Osteocyte (in vitro differentiated cells): ENCODE data around the gene ZNF556. TPM values are rescaled to one million over a fixed set of nuclear protein-coding genes. Genes with fewer than 3 reads are reported as not detected.

Source experiments
- DNase-seq: peaks from one replicate; pipeline ENCODE4 v3.0.0; 2021; ENCODE audit warnings: mixed read lengths; ENCODE audit not compliant: unreplicated experiment; ENCODE audit errors: extremely low spot score
- H3K27ac Mint-ChIP-seq: one replicate; pipeline ENCODE4 v1.8.0; 2021; ENCODE audit warnings: mild to moderate bottlenecking, mixed read lengths; ENCODE audit not compliant: unreplicated experiment
- H3K27me3 Mint-ChIP-seq: one replicate; pipeline ENCODE4 v1.8.0; 2021; ENCODE audit warnings: mixed read lengths; ENCODE audit not compliant: unreplicated experiment
- H3K36me3 Mint-ChIP-seq: one replicate; pipeline ENCODE4 v1.8.0; 2021; ENCODE audit warnings: mixed read lengths; ENCODE audit not compliant: unreplicated experiment
- H3K4me1 Mint-ChIP-seq: one replicate; pipeline ENCODE4 v1.8.0; 2021; ENCODE audit warnings: mixed read lengths; ENCODE audit not compliant: unreplicated experiment
- H3K4me3 Mint-ChIP-seq: one replicate; pipeline ENCODE4 v1.8.0; 2021; ENCODE audit warnings: mild to moderate bottlenecking, moderate library complexity, mixed read lengths; ENCODE audit not compliant: unreplicated experiment
- H3K9me3 Mint-ChIP-seq: one replicate; pipeline ENCODE4 v1.8.0; 2021; ENCODE audit warnings: mixed read lengths; ENCODE audit not compliant: unreplicated experiment
- total RNA-seq: library from RNA; stranded (reverse); gene quantifications from 2 replicates; pipeline ENCODE4 v1.2.1, GENCODE V29; 2021
- TF ChIP-seq, protein P1 (sequence below): fragments of 200-600 bp; sonication (generic); IDR thresholded peaks from 2 replicates; pipeline ENCODE4 v1.5.0; 2021; ENCODE audit warnings: antibody characterized with exemption, mild to moderate bottlenecking, moderate library complexity

Gene ZNF556
- total RNA-seq, 1 donor from 2014 or later: not detected

DNA sequence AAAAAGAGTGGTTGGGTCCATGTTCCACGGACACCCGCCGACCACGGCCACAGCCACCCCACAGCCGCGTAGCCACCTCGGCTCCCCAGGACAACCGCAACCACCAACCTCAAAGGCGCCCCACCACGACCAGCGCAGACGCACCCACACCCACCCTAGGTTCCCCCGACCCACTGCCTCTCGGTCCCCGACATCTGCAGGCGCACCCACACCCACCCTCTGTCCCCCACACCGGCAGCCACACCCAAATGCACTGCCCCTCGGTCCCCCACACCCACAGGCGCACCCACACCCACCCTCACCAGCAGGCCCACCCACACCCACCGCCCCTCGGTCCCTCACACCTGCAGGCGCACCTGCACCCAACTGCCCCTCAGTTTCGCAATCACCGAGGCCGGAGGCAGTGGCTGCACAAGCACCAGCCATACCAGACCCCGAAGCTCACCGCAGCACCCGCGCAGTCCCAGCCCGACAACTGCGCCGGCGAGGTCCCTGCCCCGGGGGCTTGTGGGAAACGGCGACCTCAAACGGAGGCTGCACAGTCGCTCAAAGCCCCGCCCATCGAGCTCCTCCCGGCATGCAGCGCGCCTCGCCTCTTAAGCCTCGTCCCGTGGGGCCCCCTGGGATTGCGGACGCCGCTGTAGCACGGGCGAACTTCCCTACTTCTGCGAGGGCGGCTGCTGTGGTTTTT lies 59.4 kb downstream of the ZNF556 start:
- H3K4me1 Mint-ChIP-seq: no peaks in the 10 kb centered on the region

DNA sequence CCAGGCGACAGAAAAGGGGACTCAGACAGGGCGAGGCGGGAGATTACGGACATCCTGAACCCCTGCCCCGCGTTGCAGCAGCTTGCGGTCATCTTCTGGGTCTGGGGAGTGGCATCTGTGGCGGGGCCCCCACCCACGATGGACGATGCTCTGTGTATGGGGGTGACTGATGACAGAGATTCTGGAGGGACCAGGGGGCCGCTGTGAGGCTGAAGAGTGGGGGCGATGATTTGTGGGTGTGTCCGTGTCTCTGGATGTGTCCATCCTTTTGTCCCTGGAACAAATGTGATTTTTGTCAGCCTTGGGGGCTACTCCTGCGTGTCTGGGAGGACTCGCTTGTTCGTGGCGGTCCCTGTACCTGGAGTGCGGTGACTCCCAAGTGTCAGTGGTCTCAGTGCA lies 59.9 kb downstream of the ZNF556 start:
- Mint-ChIP-seq H3K27me3 (no peaks in the 10 kb centered on the region), H3K36me3 (peaks cover 11% of the 10 kb centered on the region), H3K9me3 (peaks cover 9% of the 10 kb centered on the region), H3K4me3 (no peak overlapping the region), H3K4me1 (no peaks in the 10 kb centered on the region), H3K27ac (no peak overlapping the region)
- no peak for DNase-seq
- TF ChIP-seq, protein P1, sequence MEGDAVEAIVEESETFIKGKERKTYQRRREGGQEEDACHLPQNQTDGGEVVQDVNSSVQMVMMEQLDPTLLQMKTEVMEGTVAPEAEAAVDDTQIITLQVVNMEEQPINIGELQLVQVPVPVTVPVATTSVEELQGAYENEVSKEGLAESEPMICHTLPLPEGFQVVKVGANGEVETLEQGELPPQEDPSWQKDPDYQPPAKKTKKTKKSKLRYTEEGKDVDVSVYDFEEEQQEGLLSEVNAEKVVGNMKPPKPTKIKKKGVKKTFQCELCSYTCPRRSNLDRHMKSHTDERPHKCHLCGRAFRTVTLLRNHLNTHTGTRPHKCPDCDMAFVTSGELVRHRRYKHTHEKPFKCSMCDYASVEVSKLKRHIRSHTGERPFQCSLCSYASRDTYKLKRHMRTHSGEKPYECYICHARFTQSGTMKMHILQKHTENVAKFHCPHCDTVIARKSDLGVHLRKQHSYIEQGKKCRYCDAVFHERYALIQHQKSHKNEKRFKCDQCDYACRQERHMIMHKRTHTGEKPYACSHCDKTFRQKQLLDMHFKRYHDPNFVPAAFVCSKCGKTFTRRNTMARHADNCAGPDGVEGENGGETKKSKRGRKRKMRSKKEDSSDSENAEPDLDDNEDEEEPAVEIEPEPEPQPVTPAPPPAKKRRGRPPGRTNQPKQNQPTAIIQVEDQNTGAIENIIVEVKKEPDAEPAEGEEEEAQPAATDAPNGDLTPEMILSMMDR: no peak

More for the DNA sequence above, 59.4 kb downstream of the ZNF556 start:
- Mint-ChIP-seq H3K4me3 (no peak overlapping the region), H3K9me3 (peaks cover 8% of the 10 kb centered on the region), H3K27ac (no peak overlapping the region), H3K36me3 (peaks cover 7% of the 10 kb centered on the region), H3K27me3 (no peaks in the 10 kb centered on the region)
- TF ChIP-seq, protein P1: no peak
- no peak for DNase-seq

Other genes with a start within 250 kb of the ZNF556 start
- gene GNG7, start 164.6 kb upstream of the ZNF556 start, total RNA-seq: 5.1 TPM in 2 replicates
- 5.8 and 6.9 TPM in 2 replicates for gene DIRAS1, start 146.0 kb upstream of the ZNF556 start, total RNA-seq
- gene SLC39A3, start 127.3 kb upstream of the ZNF556 start, total RNA-seq: 36.5 and 41.2 TPM in 2 replicates
- gene SGTA, start 84.1 kb upstream of the ZNF556 start, total RNA-seq: 50.7 and 53.2 TPM in 2 replicates
- 43.4 and 45.2 TPM in 2 replicates for gene THOP1, start 81.8 kb upstream of the ZNF556 start, total RNA-seq
- gene ZNF554, start 47.5 kb upstream of the ZNF556 start, total RNA-seq: 7.1 and 7.4 TPM in 2 replicates
- gene ZNF555, start 25.9 kb upstream of the ZNF556 start, total RNA-seq: 5.9 and 10.6 TPM in 2 replicates
- 3.6 and 4.0 TPM in 2 replicates for gene ZNF57, start 33.6 kb downstream of the ZNF556 start, total RNA-seq
- gene ZNF77, start 77.6 kb downstream of the ZNF556 start, total RNA-seq: 4.0 and 4.9 TPM in 2 replicates
- gene TLE6, start 110.2 kb downstream of the ZNF556 start, total RNA-seq: 0.65 and 1.5 TPM in 2 replicates
- 13.2 and 14.9 TPM in 2 replicates for gene TLE2, start 161.9 kb downstream of the ZNF556 start, total RNA-seq
- gene TLE5, start 195.2 kb downstream of the ZNF556 start, total RNA-seq: 359 and 366 TPM in 2 replicates
- gene GNA11, start 227.0 kb downstream of the ZNF556 start, total RNA-seq: 65.5 and 69.9 TPM in 2 replicates